Fibroblast of pulmonary artery (primary cell): ENCODE measurements around the gene ALOX12.
"Not testable (repeated sequence)": the region's sequence is repeated elsewhere in the genome, so short reads cannot be mapped to it uniquely, and the experiment has no call there.

Source experiments
- DNase-seq: peaks from one replicate; pipeline ENCODE4 v3.0.0-alpha.2; 2010; ENCODE audit warnings: low read depth
- H3K4me3 ChIP-seq: replicated peaks from 2 replicates; pipeline ENCODE4 v1.5.1; 2011; ENCODE audit warnings: low read depth, mild to moderate bottlenecking, control low read depth, low read length, moderate library complexity
- TF ChIP-seq, protein P1 (sequence below): IDR thresholded peaks from 2 replicates; pipeline ENCODE4 v1.5.1; 2011; ENCODE audit warnings: mild to moderate bottlenecking, control low read depth, low read length, inconsistent platforms; ENCODE audit errors: missing control alignments

ALOX12 gene

GRCh38 chr17:7048968-7049367 is 53.1 kb downstream of the ALOX12 start:
- H3K4me3 ChIP-seq = no peak overlapping the region
- no peak for DNase-seq
- TF ChIP-seq, protein P1, sequence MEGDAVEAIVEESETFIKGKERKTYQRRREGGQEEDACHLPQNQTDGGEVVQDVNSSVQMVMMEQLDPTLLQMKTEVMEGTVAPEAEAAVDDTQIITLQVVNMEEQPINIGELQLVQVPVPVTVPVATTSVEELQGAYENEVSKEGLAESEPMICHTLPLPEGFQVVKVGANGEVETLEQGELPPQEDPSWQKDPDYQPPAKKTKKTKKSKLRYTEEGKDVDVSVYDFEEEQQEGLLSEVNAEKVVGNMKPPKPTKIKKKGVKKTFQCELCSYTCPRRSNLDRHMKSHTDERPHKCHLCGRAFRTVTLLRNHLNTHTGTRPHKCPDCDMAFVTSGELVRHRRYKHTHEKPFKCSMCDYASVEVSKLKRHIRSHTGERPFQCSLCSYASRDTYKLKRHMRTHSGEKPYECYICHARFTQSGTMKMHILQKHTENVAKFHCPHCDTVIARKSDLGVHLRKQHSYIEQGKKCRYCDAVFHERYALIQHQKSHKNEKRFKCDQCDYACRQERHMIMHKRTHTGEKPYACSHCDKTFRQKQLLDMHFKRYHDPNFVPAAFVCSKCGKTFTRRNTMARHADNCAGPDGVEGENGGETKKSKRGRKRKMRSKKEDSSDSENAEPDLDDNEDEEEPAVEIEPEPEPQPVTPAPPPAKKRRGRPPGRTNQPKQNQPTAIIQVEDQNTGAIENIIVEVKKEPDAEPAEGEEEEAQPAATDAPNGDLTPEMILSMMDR = no peak

DNA sequence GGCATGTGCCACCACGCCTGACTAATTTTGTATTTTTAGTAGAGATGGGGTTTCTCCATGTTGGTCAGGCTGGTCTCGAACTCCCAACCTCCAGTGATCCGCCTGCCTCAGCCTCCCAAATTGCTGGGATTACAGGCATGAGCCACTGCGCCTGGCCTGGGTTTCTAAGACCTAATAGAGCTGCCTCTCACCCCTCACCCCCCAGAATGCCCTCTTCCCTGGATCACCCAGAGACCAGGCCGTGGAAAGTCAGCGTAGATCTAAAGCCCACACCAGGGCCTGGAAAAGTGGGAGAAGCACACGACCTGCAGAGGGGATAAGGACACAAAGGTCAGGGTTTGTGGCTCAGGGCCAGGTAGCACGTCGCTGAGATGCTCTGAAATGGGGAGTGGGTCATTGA is 54.7 kb downstream of the ALOX12 start:
- not testable (repeated sequence) for DNase-seq, H3K4me3 ChIP-seq

GRCh38 chr17:7056386-7056785 is 60.5 kb downstream of the ALOX12 start:
- no peak for DNase-seq
- no peak overlapping the region for H3K4me3 ChIP-seq
- TF ChIP-seq, protein P1 = no peak

GRCh38 chr17:7058831-7059447 is 63.1 kb downstream of the ALOX12 start:
- TF ChIP-seq, protein P1 = no peak
- no peak overlapping the region for H3K4me3 ChIP-seq
- DNase-seq = peak; percentile 80
